RKO (cell line): ENCODE data around the gene CTNNA3.
"Not testable (repeated sequence)": the region's sequence is repeated elsewhere in the genome, so short reads cannot be mapped to it uniquely, and the experiment has no call there.

Experiments used
- DNase-seq: peaks from one replicate; pipeline ENCODE4 v3.0.0-alpha.2; 2016; ENCODE audit warnings: low spot score

CTNNA3 gene

DNA sequence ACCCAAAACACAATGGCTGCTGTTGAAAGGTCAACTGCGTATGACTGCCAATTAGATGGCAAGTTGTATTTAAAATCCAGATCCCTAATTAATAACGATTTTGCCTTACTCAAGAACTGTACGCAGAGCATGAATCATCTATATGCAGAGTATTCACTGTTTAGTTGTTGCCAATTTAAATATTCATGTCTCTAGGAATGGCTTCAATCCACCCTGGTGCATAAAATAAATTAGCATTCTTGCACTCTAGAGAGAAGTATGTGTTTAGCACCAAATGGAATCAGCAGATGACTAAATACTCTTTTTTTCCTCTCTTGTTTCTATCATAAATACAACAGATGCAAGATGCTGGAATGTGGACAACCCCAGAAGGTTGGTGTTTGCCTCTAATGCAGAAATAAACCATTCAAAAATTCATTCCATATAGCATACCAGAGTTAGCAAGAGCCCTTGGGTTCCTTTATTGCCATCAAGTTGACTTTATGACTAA lies 449.9 kb downstream of the CTNNA3 start:
- DNase-seq: no peak

DNA sequence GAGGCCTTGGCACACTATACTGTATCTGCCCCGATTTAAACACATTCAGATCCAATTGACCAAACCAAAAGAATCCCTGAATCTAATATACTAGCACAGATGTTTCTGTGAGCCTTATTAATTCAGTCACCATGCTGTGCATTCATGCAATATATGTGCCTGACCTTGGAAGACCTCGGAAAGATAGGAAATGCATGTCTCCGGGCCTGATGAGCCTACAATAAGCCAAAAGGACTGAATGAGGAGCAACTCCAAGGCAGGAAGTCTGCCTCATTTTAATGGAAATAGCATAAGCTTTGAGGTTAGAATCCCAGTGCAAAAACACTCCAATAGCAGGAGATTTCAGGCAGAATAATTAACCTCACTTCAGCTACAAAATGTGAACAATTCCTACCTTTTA lies 453.5 kb downstream of the CTNNA3 start:
- no peak for DNase-seq

- DNase-seq: no peak
Measured at GRCh38 chr10:67241451-67241850, 454.5 kb downstream of the CTNNA3 start.

DNA sequence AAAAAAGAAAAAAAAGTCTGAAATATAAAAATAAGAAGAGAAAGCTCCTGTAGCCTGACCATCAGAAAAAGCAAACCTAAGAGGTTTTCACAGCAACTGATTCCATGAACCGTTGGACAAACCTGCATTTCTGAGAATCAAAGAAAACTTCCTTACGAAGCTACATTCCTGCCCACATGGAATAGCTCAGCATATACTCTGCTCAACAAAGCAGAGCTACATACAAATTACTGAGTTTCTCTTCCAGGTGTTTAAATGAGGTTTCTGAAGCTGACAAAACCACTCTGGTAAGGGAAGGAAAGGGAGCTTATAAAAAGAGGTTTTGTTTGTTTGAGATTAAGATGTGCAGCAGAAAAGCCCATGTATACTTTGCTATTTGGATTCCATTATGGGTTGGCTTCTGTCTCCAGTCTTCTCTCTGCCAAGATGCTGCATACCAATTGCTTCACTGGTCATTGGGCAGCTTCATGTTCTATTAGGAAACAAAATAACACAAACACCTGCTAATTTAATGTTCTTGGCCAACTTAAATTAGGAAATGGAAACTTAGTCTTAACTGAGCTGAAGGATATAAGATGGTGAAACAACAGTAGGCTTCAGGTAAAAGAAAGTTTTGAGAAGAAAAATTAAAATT lies 456.0 kb downstream of the CTNNA3 start:
- no peak for DNase-seq

- DNase-seq: not testable (repeated sequence)
Measured at GRCh38 chr10:67230680-67231500, 465.1 kb downstream of the CTNNA3 start.

DNA sequence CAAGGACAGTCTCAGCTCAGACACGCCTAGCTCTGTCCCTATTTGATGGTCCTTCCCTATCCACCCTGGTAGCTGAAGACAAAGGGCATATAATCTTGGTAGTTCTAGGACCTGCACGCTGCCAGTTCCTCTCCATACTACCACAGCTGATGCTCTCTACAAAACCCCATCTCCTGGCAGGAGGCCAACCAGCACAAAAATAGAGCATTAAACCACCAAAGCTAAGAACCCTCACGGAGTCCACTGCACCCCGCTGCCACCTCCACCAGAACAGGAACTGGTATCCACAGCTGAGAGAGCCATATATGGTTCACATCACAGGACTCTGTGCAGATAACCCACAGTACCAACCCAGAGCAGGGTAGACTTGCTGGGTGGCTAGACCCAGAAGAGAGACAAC lies 470.8 kb downstream of the CTNNA3 start:
- DNase-seq: no peak

GRCh38 chr10:67224553-67224952 lies 471.4 kb downstream of the CTNNA3 start:
- no peak for DNase-seq

DNA sequence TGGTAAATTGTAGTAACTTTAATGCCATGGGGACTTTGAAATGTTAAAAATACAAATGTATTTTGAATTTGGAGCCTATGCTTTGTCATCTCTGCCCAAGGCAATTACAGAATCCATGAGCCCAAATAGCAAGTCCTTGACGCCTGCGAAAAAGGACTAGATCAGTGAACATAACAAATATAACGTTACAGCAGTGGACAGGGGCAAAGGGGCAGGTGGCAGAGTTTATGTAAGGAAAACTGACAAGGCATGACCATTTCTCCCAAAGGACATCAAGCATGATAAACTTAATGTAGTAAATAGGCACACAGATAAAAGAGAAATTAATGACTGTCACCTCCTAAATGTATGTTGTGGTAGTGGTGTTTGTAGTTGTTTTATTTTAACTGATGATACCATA lies 473.1 kb downstream of the CTNNA3 start:
- no peak for DNase-seq

DNA sequence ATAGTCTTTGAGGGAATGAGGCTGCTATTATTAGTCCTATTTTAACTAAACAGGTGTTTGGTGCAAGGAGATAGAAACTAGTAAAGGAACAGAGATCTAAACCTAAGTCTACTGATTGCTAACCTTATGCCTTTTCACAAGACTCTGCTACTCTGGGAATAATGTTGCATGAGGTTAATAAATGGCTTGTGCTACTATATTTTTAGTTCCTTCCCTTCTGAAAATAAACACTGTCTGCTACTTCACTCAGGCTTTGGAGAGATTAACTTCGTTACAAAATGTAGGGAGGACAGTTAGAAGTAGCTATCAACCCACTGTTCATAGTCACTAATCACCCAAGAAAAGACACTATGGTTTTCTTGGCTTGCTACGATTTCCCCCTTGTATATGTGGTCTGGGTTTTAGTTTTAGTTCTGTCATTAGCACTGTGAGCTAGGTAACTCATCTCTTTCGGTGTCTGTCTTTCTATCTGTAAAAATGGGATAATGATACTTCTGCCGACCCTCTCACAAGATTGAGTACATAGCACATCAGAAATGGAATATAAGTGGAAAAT lies 474.0 kb downstream of the CTNNA3 start:
- DNase-seq: no peak

DNA sequence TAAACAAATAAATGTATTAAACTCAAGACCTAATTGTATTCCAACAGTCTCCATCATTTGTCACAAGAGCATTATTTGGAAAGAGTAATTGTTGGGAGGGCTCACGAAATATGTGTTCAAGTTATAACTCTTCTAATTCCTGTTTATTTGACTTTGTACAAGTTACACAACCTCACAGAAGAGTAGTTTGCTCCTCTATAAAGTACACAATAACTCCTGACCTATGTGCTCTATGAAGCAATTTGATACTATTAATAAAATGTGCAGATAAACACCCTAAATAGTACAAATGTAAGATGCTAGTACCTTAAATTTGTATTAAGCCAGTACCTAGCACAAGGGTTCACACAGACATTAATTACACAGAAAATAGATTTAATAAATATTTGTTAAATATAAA lies 484.3 kb downstream of the CTNNA3 start:
- DNase-seq: no peak

- not testable (repeated sequence) for DNase-seq
Measured at GRCh38 chr10:67207923-67208322, 488.1 kb downstream of the CTNNA3 start.

GRCh38 chr10:67200913-67201564 lies 495.0 kb downstream of the CTNNA3 start:
- peak; percentile 20 for DNase-seq

DNA sequence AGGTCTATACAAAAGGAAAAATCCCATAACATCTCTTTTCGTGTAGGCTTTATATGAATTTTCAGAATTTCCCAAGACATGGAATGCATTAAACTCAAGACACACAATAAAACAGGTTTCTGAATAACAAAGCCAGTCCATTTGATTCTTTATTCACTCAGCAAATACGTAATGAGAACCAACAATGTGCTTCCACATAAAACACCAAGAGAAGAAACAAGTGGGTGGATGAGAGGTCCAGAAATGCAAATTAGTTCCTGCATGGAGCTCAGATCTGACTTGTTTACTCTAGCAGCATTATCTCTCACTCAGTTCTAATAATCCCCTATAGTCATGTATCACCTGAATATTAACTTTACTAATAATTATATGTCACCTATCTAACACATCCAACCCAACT lies 520.6 kb downstream of the CTNNA3 start:
- DNase-seq: no peak

- no peak for DNase-seq
Measured at GRCh38 chr10:67173787-67174186, 522.2 kb downstream of the CTNNA3 start.

GRCh38 chr10:67171970-67172369 lies 524.0 kb downstream of the CTNNA3 start:
- DNase-seq: no peak

DNA sequence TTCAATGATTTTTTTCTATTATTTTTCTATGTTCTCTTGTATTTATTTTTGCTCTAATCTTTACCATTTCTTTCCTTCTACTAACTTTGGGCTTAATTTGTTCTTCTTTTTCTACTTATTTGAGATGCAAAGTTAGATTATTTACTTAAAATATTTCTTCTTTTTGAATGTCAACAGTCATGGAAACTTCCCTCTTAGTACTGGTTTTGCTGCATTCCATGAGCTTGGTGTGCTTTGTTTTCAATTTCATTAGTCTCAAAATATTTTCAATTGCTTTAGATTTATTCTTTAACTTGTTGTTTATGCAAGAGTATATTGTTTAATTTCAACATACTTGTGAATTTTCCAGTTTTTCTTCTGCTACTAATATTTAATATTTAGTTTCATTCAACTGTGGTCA lies 539.8 kb downstream of the CTNNA3 start:
- no peak for DNase-seq

DNA sequence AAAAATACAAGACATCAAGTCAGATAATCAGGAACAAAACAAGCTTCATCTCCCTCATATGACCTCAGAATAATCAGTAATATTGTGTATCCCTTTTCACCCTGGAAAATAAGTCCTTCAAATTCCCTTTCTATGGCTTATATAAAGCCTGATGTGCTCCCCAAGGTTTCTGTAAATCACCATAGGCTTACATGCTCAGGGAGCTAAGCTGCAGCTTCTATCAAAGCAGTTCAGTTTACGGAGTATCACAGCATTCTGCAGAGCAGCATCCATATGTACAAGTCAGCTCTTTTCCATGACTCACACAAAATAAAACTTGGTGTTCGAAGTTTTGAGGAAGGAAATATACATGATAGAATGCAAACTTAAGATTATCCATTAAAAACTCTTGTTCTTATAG lies 544.5 kb downstream of the CTNNA3 start:
- no peak for DNase-seq

DNA sequence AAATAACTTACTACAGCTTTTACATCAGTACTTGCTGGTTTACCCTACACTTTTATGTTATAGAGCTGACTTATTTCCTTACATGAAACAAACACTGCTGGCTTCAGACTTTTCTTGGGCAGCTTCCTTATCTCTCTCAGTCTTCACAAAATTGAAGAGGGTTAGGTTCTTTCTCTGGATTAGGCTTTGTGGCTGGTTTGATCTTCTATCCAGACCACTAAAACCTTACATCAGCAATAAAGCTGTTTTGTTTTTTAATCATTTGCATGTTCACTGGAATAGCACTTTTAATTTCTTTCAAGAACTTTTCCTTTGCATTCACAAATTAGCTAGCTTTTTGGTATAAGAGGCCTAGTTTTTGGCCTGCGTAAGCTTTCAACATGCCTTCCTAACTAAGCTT lies 551.5 kb downstream of the CTNNA3 start:
- no peak for DNase-seq

DNA sequence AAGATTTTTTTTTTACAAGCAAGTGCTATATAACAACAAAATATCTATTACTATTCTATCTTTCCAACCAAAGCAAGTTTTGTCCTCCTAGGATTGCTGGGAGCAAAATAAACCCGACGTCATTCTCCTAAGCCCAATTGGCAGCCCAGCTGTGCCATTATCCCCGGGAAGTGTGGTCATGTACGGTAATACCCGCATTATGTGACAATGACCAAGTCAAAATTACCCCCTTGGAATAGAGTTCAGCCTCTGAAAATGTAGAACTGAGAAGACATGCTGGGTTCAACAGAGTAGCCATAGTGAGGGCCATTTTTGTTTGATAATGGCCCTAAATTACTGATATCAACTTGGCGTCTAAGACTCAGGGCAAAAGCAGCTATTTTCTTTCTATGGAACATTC lies 554.7 kb downstream of the CTNNA3 start:
- no peak for DNase-seq

GRCh38 chr10:67140641-67141040 lies 555.4 kb downstream of the CTNNA3 start:
- no peak for DNase-seq

DNA sequence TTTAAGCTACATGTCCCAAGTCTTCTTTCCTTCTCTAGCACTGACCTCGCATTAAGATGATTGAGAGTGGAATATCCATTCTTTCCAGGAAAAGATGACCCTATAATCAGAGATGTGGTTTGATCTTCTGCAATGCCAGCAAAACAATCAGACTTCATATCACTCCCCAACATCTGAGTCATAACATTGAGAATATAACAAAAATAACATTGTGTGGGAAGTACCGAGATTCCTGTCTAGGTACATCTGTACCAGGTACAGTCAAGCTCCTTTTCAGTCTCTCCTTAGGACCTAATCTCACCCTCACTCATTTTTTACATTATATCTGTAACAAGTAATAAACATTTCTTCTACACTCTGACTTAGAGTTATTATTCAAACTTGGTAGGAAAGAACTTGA lies 568.6 kb downstream of the CTNNA3 start:
- no peak for DNase-seq

DNA sequence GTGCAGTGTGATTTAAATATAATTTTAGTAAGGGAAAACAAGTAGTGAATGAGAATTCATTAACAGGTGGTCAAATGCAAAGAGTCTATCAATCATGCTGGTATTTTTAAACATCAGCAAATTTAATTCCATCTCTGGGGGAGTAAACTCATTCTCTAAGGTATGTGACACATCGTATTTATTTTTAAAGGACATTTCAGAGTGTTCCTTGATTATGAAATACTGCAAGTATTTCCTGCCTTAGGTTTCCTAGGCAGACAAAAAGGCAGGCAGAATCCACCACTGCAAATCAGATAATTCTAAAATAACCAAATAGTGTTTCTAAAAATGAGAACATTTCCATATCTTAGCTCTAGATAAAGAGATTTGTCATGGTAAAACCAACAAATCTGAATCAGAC lies 576.3 kb downstream of the CTNNA3 start:
- DNase-seq: no peak

- DNase-seq: no peak
Measured at GRCh38 chr10:67115972-67116371, 580.0 kb downstream of the CTNNA3 start.
